Measurements from ENCODE around the gene ZNF14.
"Not testable (repeated sequence)": the region's sequence is repeated elsewhere in the genome, so short reads cannot be mapped to it uniquely, and the experiment has no call there.

ZNF14 gene

GRCh38 chr19:19745496-19746285, 12.8 kb upstream of the ZNF14 start:
- Histone ChIP-seq H3K9me3 (replicated peaks; ENCODE audit: insufficient read depth, low read length) (no peaks in the 10 kb centered on the region), H3K79me2 (ENCODE audit: low read length) (no peaks in the 10 kb centered on the region)

GRCh38 chr19:19744641-19745040, 11.7 kb upstream of the ZNF14 start:
- no peak overlapping the region for H3K4me2 ChIP-seq (ENCODE audit: low read depth, low read length)
- H3K79me2 ChIP-seq (ENCODE audit: low read length), result no peaks in the 10 kb centered on the region
- DNase-seq, result no peak
- no peaks in the 10 kb centered on the region for H3K9me3 ChIP-seq (replicated peaks; ENCODE audit: insufficient read depth, low read length)
- no peak overlapping the region for H3K4me3 ChIP-seq (ENCODE audit: low read length)
- H2AFZ ChIP-seq (ENCODE audit: low read length), result no peak overlapping the region
- H3K9me2 ChIP-seq (replicated peaks; ENCODE audit: insufficient read depth, low read length), result no peaks in the 10 kb centered on the region
- no peaks in the 10 kb centered on the region for H4K20me1 ChIP-seq (ENCODE audit: insufficient read depth, low read length)
- TF ChIP-seq CTCF (IDR thresholded peaks at IDR 0.05; ENCODE audit: low read length) (no peak), EZH2phosphoT487 (IDR thresholded peaks at IDR 0.05; ENCODE audit: low read length) (no peak), EZH2 (optimal IDR thresholded peaks at IDR 0.05; ENCODE audit: low read depth, low read length) (no peak)
- no peaks in the 10 kb centered on the region for H3F3A ChIP-seq (ENCODE audit: insufficient read depth, low read length)
- no peaks in the 10 kb centered on the region for H3K4me1 ChIP-seq (ENCODE audit: low read length)
- H3K27me3 ChIP-seq (replicated peaks; ENCODE audit: insufficient read depth, low read length), result no peaks in the 10 kb centered on the region
- no peaks in the 10 kb centered on the region for H3K36me3 ChIP-seq (replicated peaks; ENCODE audit: insufficient read depth, low read length)
- H3K9ac ChIP-seq (ENCODE audit: low read length), result no peak overlapping the region
- H3K27ac ChIP-seq (ENCODE audit: low read length), result no peak overlapping the region

More at GRCh38 chr19:19745496-19746285, 12.8 kb upstream of the ZNF14 start:
- no peaks in the 10 kb centered on the region for H4K20me1 ChIP-seq (ENCODE audit: insufficient read depth, low read length)
- TF ChIP-seq EZH2 (optimal IDR thresholded peaks at IDR 0.05; ENCODE audit: low read depth, low read length) (no peak), CTCF (IDR thresholded peaks at IDR 0.05; ENCODE audit: low read length) (no peak), EZH2phosphoT487 (IDR thresholded peaks at IDR 0.05; ENCODE audit: low read length) (no peak)
- H3F3A ChIP-seq (ENCODE audit: insufficient read depth, low read length), result no peaks in the 10 kb centered on the region
- no peak overlapping the region for H3K4me3 ChIP-seq (ENCODE audit: low read length)
- no peaks in the 10 kb centered on the region for H3K9me2 ChIP-seq (replicated peaks; ENCODE audit: insufficient read depth, low read length)
- H3K27me3 ChIP-seq (replicated peaks; ENCODE audit: insufficient read depth, low read length), result no peaks in the 10 kb centered on the region
- H2AFZ ChIP-seq (ENCODE audit: low read length), result no peak overlapping the region
- DNase-seq, result no peak
- H3K4me2 ChIP-seq (ENCODE audit: low read depth, low read length), result no peak overlapping the region
- no peaks in the 10 kb centered on the region for H3K4me1 ChIP-seq (ENCODE audit: low read length)
- H3K9ac ChIP-seq (ENCODE audit: low read length), result no peak overlapping the region
- H3K36me3 ChIP-seq (replicated peaks; ENCODE audit: insufficient read depth, low read length), result no peaks in the 10 kb centered on the region
- H3K27ac ChIP-seq (ENCODE audit: low read length), result no peak overlapping the region

- H3K27ac ChIP-seq (ENCODE audit: low read length); H2AFZ ChIP-seq (ENCODE audit: low read length); H3K9me2 ChIP-seq (replicated peaks; ENCODE audit: insufficient read depth, low read length); H4K20me1 ChIP-seq (ENCODE audit: insufficient read depth, low read length); H3K4me1 ChIP-seq (ENCODE audit: low read length); H3K36me3 ChIP-seq (replicated peaks; ENCODE audit: insufficient read depth, low read length); DNase-seq; H3K27me3 ChIP-seq (replicated peaks; ENCODE audit: insufficient read depth, low read length); H3F3A ChIP-seq (ENCODE audit: insufficient read depth, low read length); H3K9ac ChIP-seq (ENCODE audit: low read length); H3K79me2 ChIP-seq (ENCODE audit: low read length); H3K4me2 ChIP-seq (ENCODE audit: low read depth, low read length); H3K9me3 ChIP-seq (replicated peaks; ENCODE audit: insufficient read depth, low read length); H3K4me3 ChIP-seq (ENCODE audit: low read length): not testable (repeated sequence)
Measured at GRCh38 chr19:19743921-19744320, 11.0 kb upstream of the ZNF14 start.

GRCh38 chr19:19743176-19743575, 10.3 kb upstream of the ZNF14 start:
- no peak for TF ChIP-seq EZH2 (optimal IDR thresholded peaks at IDR 0.05; ENCODE audit: low read depth, low read length)
- Histone ChIP-seq H3F3A (ENCODE audit: insufficient read depth, low read length) (no peaks in the 10 kb centered on the region), H3K4me2 (ENCODE audit: low read depth, low read length) (no peak overlapping the region)

More at GRCh38 chr19:19743176-19743575, 10.3 kb upstream of the ZNF14 start:
- H3K27me3 ChIP-seq (replicated peaks; ENCODE audit: insufficient read depth, low read length), result no peaks in the 10 kb centered on the region
- DNase-seq, result no peak
- H3K4me1 ChIP-seq (ENCODE audit: low read length), result no peaks in the 10 kb centered on the region
- H3K36me3 ChIP-seq (replicated peaks; ENCODE audit: insufficient read depth, low read length), result no peaks in the 10 kb centered on the region
- H3K9me3 ChIP-seq (replicated peaks; ENCODE audit: insufficient read depth, low read length), result no peaks in the 10 kb centered on the region
- no peaks in the 10 kb centered on the region for H4K20me1 ChIP-seq (ENCODE audit: insufficient read depth, low read length)
- no peak overlapping the region for H2AFZ ChIP-seq (ENCODE audit: low read length)
- H3K9ac ChIP-seq (ENCODE audit: low read length), result no peak overlapping the region
- no peak overlapping the region for H3K27ac ChIP-seq (ENCODE audit: low read length)
- no peaks in the 10 kb centered on the region for H3K9me2 ChIP-seq (replicated peaks; ENCODE audit: insufficient read depth, low read length)
- no peaks in the 10 kb centered on the region for H3K79me2 ChIP-seq (ENCODE audit: low read length)
- no peak overlapping the region for H3K4me3 ChIP-seq (ENCODE audit: low read length)

Measured in MM.1S (cell line).